Dermis blood vessel endothelial cell (primary cell): ENCODE data around the gene HSP90AA1. TPM values are rescaled to one million over a fixed set of nuclear protein-coding genes. Genes with fewer than 3 reads are reported as not detected.
"Not testable (repeated sequence)": the region's sequence is repeated elsewhere in the genome, so short reads cannot be mapped to it uniquely, and the experiment has no call there.

ENCODE experiments used
- DNase-seq: peaks from one replicate; pipeline ENCODE4 v3.0.0; 2010
- total RNA-seq: library from RNA; depleted of rRNA; stranded (reverse); fragments of >200 nt; gene quantifications from 2 replicates; pipeline ENCODE4 v1.2.3, GENCODE V29; 2014

The HSP90AA1 gene
- total RNA-seq, 1 donor from 2014 or later = 663 TPM

GRCh38 chr14:102064590-102064989 is 22.3 kb downstream of the HSP90AA1 start:
- not testable (repeated sequence) for DNase-seq

- DNase-seq = no peak
Measured at GRCh38 chr14:102063808-102064429, 22.9 kb downstream of the HSP90AA1 start.

GRCh38 chr14:102063109-102063807 is 23.6 kb downstream of the HSP90AA1 start:
- DNase-seq = peak; percentile 94

- no peak for DNase-seq
Measured at GRCh38 chr14:102058961-102059360, 27.9 kb downstream of the HSP90AA1 start.

- DNase-seq = no peak
Measured at GRCh38 chr14:102058146-102058545, 28.7 kb downstream of the HSP90AA1 start.

- no peak for DNase-seq
Measured at GRCh38 chr14:102057480-102058114, 29.2 kb downstream of the HSP90AA1 start.

- DNase-seq = no peak
Measured at GRCh38 chr14:102056694-102057442, 30.0 kb downstream of the HSP90AA1 start.

- no peak for DNase-seq
Measured at GRCh38 chr14:102055181-102055901, 31.5 kb downstream of the HSP90AA1 start.

- no peak for DNase-seq
Measured at GRCh38 chr14:102052522-102052921, 34.3 kb downstream of the HSP90AA1 start.

- DNase-seq = no peak
Measured at GRCh38 chr14:102050625-102051024, 36.2 kb downstream of the HSP90AA1 start.

- no peak for DNase-seq
Measured at GRCh38 chr14:102050026-102050405, 36.8 kb downstream of the HSP90AA1 start.

GRCh38 chr14:102049258-102050025 is 37.4 kb downstream of the HSP90AA1 start:
- no peak for DNase-seq

GRCh38 chr14:102047808-102048540 is 38.9 kb downstream of the HSP90AA1 start:
- no peak for DNase-seq

- DNase-seq = peak; percentile 41
Measured at GRCh38 chr14:102046337-102047278, 40.2 kb downstream of the HSP90AA1 start.

- DNase-seq = no peak
Measured at GRCh38 chr14:102044566-102044965, 42.3 kb downstream of the HSP90AA1 start.

GRCh38 chr14:102043251-102044025 is 43.4 kb downstream of the HSP90AA1 start:
- no peak for DNase-seq

- DNase-seq = no peak
Measured at GRCh38 chr14:102042699-102043098, 44.1 kb downstream of the HSP90AA1 start.

- DNase-seq = no peak
Measured at GRCh38 chr14:102040153-102040552, 46.7 kb downstream of the HSP90AA1 start.

- no peak for DNase-seq
Measured at GRCh38 chr14:102039157-102039556, 47.7 kb downstream of the HSP90AA1 start.
